Activated naive CD4-positive, alpha-beta T cell treated with anti-CD3 and anti-CD28 coated beads, Interleukin-2, amount 10 ng/mL, durations not matched to agents 7 days and 5 days (primary cell): ENCODE results near the gene DNAJC25.

Source experiments
- CTCF ChIA-PET: fragments of 350-600 bp; sonication (Branson Sonifier 250); formaldehyde crosslinking; loops from one replicate; lab custom pipeline; 2021; ENCODE audit warnings: antibody characterized with exemption; lab: Charles Lee
- DNase-seq: peaks from one replicate; pipeline ENCODE4 v3.0.0-alpha.2; 2020
- H3K27ac Mint-ChIP-seq: one replicate; pipeline ENCODE4 v1.8.0; 2021; ENCODE audit warnings: mild to moderate bottlenecking, moderate library complexity, mixed read lengths
- H3K27me3 Mint-ChIP-seq: one replicate; pipeline ENCODE4 v1.8.0; 2021; ENCODE audit warnings: mild to moderate bottlenecking, mixed read lengths
- H3K36me3 Mint-ChIP-seq: one replicate; pipeline ENCODE4 v1.8.0; 2021; ENCODE audit warnings: mixed read lengths
- H3K4me1 Mint-ChIP-seq: one replicate; pipeline ENCODE4 v1.8.0; 2021; ENCODE audit warnings: mixed read lengths
- H3K4me3 Mint-ChIP-seq: one replicate; pipeline ENCODE4 v1.8.0; 2021; ENCODE audit warnings: mild to moderate bottlenecking, moderate library complexity, mixed read lengths
- H3K9me3 Mint-ChIP-seq: one replicate; pipeline ENCODE4 v1.8.0; 2021; ENCODE audit warnings: mixed read lengths

The DNAJC25 gene

DNA sequence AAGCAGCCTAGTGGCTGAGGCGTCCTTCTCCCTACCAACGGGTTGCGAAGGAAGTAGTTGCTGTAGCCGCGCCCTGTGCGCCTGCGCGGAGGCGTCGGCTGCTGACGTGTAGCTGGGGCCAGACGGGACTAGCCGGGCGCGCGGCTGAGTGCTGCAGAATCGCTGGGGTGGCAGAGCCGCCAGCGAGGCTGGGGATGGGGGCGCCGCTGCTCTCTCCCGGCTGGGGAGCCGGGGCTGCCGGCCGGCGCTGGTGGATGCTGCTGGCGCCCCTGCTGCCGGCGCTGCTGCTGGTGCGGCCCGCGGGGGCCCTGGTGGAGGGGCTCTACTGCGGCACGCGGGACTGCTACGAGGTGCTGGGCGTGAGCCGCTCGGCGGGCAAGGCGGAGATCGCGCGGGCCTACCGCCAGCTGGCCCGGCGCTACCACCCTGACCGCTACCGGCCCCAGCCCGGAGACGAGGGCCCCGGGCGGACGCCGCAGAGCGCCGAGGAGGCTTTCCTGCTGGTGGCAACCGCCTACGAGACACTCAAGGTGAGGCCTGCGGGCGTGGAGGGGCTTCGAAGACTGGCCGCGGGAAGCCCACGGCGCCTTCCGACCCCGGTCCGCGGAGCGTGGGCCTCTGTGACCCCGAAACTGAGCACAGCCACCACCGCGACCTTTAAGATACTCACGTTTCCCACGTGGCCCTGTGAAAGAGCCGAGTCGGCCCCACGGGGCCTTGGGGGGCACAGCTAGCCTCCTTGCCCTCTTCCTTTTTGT, at the start of gene DNAJC25:
Gene DNAJC25, plus strand, starts transcription at position 121 of the 758 bp plus-strand sequence. Its CDS starts 74 bp downstream, at position 195.
- peaks cover 44% of the 10 kb centered on the region for H3K4me1 Mint-ChIP-seq
- peak; percentile 98 for DNase-seq
- H3K36me3 Mint-ChIP-seq = peaks cover 13% of the 10 kb centered on the region
- CTCF ChIA-PET = interaction anchor here (1.1 to 1.5 kb wide), 3 partner anchors 15 to 33 kb away, joined by 3 to 9 read pairs (median 3); partner anchors contain the start of gene GNG10
- H3K9me3 Mint-ChIP-seq = no peaks in the 10 kb centered on the region
- peak within 1 kb of the TSS; percentile 96 for H3K4me3 Mint-ChIP-seq
- no peaks in the 10 kb centered on the region for H3K27me3 Mint-ChIP-seq
- peak within 1 kb of the TSS; percentile 89 for H3K27ac Mint-ChIP-seq

DNA sequence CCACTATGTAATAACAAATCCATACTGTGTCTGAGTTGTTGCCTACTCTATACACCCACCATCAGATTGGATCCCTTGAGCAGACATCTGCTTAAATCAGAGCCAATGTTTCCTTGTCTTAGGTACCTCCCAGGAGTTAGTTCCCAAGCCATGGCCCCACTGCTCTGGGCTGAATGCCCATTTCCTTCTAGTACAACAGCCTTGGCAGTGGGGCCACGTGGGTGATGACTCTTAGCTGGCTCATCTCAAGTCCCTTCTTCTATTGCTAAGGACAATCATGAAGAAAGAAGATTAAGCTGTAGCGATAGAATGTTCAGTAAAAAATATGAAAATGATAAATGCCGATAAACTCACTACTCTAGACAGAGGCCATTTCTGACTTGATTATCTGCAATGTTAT, 48.2 kb upstream of the DNAJC25 start:
- Mint-ChIP-seq H3K4me3 (no peak overlapping the region), H3K27me3 (peaks cover 10% of the 10 kb centered on the region), H3K36me3 (no peaks in the 10 kb centered on the region), H3K9me3 (no peaks in the 10 kb centered on the region), H3K4me1 (no peaks in the 10 kb centered on the region), H3K27ac (no peak overlapping the region)
- DNase-seq = no peak
- CTCF ChIA-PET = no interaction called here

DNA sequence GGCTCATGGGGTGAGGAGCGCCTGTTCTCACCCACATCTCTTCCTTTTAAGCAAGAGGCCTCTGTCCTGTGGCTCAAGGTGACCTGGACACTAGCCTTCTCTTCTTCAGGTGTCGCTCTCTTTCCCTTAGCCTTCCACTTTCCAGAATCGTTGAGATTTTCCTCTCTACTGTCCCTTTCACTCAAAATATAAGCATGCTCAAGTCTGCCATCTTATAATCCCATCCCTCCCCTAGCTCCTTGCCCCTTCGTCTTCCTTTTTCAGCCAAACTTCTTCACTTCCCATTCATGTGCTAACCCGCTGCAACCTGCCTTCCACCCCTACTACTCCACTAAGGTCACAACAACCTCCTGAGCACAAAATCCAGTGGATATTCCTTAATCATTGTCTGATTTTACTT, 44.8 kb upstream of the DNAJC25 start:
- H3K27me3 Mint-ChIP-seq = peaks cover 10% of the 10 kb centered on the region

DNA sequence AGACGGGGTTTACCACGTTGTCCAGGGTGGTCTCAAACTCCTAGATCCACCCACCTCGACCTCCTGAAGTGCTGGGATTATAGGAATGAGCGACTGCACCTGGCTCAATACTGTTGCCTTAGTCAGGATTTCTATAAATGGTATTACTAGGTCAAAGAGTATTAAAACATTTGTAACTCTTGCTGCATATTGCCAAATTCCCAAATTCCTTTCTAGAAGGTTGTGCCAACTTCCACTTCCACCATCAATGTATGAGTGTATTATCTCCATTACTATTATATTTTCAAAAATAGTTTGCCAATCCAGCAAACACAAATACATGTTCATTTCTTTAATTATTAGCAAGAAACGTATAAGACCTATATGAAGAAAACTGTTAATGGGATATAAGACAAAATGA, 42.3 kb upstream of the DNAJC25 start:
- Mint-ChIP-seq H3K9me3 (no peaks in the 10 kb centered on the region), H3K27me3 (peaks cover 14% of the 10 kb centered on the region), H3K4me3 (no peak overlapping the region), H3K27ac (no peak overlapping the region), H3K36me3 (no peaks in the 10 kb centered on the region), H3K4me1 (no peaks in the 10 kb centered on the region)
- DNase-seq = no peak
- CTCF ChIA-PET = no interaction called here

More for the DNA sequence above, 44.8 kb upstream of the DNAJC25 start:
- no peaks in the 10 kb centered on the region for H3K9me3 Mint-ChIP-seq
- H3K27ac Mint-ChIP-seq = no peak overlapping the region
- CTCF ChIA-PET = no interaction called here
- H3K36me3 Mint-ChIP-seq = no peaks in the 10 kb centered on the region
- no peak for DNase-seq
- H3K4me1 Mint-ChIP-seq = no peaks in the 10 kb centered on the region
- H3K4me3 Mint-ChIP-seq = no peak overlapping the region

DNA sequence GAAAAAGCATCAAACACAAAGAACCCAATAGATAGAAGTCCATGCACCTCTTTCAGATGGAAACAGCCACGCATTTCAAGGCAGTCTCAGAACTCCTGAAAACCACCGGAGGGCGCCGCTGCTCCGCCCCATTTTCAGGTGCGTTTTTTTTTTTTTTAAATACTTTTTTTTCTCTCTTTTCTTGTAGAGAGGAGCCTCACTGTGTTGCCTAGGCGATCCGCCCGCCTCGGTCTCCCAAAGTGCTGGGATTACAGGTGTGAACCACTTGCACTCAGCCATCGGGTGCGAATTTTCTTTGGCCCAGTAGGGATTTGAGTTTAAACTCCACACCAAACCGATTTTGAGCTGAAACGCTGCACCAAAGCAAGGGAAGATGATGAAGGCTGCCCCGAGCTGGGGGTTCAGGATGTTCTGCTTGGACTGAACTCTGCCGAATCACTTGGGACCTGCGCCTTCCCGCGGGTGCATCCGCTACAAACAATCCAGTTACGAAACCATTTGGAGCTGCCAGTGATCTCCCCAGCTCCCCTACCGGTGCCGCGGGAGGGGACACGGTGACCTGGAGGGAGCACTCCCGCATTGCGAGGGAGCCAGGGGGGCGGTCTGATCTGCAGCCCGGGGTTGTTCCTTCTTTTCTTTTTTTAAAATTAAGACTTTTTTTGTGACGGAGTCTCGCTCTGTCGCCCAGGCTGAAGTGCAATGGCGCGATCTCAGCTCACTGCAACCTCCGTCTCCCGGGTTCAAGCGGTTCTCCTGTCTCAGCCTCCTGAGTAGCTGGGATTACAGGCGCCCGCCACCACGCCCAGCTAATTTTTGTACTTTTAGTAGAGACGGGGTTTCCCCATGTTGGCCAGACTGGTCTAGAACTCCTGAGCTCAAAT, 33.0 kb upstream of the DNAJC25 start:
- CTCF ChIA-PET = interaction anchor here (0.7 to 3.2 kb wide), 11 partner anchors 18 to 781 kb away, joined by 3 to 29 read pairs (median 3); partner anchors contain the start of gene DNAJC25
- no peak overlapping the region for H3K27ac Mint-ChIP-seq
- DNase-seq = peak; percentile 76
- H3K27me3 Mint-ChIP-seq = peaks cover 54% of the 10 kb centered on the region
- H3K4me3 Mint-ChIP-seq = peak overlapping the region; percentile 80
- H3K36me3 Mint-ChIP-seq = no peaks in the 10 kb centered on the region
- no peaks in the 10 kb centered on the region for H3K9me3 Mint-ChIP-seq
- H3K4me1 Mint-ChIP-seq = peaks cover 27% of the 10 kb centered on the region

DNA sequence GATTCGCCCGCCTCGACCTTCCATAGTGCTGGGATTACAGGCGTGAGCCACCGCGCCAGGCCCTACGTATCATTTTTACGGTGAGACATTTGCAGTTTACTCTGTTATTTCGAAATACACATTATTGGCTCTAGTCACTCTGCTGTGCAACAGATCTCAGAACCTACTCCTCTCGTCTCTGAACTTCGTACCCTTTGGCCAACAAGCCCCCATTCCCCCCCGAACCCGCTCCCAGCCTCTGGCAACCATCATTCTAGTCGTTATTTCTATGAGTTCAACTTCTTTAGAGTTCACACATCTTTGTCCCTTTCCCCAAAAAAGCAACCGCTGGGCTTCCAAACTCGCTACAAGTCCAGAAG, 32.4 kb upstream of the DNAJC25 start:
- peak overlapping the region; percentile 80 for H3K4me3 Mint-ChIP-seq
- peaks cover 27% of the 10 kb centered on the region for H3K4me1 Mint-ChIP-seq
- no peak overlapping the region for H3K27ac Mint-ChIP-seq
- no peaks in the 10 kb centered on the region for H3K9me3 Mint-ChIP-seq
- H3K27me3 Mint-ChIP-seq = peaks cover 54% of the 10 kb centered on the region
- CTCF ChIA-PET = interaction anchor here (0.7 to 3.2 kb wide), 10 partner anchors 18 to 781 kb away, joined by 3 to 29 read pairs (median 3); partner anchors contain the start of gene DNAJC25
- no peaks in the 10 kb centered on the region for H3K36me3 Mint-ChIP-seq
- DNase-seq = peak; percentile 24

DNA sequence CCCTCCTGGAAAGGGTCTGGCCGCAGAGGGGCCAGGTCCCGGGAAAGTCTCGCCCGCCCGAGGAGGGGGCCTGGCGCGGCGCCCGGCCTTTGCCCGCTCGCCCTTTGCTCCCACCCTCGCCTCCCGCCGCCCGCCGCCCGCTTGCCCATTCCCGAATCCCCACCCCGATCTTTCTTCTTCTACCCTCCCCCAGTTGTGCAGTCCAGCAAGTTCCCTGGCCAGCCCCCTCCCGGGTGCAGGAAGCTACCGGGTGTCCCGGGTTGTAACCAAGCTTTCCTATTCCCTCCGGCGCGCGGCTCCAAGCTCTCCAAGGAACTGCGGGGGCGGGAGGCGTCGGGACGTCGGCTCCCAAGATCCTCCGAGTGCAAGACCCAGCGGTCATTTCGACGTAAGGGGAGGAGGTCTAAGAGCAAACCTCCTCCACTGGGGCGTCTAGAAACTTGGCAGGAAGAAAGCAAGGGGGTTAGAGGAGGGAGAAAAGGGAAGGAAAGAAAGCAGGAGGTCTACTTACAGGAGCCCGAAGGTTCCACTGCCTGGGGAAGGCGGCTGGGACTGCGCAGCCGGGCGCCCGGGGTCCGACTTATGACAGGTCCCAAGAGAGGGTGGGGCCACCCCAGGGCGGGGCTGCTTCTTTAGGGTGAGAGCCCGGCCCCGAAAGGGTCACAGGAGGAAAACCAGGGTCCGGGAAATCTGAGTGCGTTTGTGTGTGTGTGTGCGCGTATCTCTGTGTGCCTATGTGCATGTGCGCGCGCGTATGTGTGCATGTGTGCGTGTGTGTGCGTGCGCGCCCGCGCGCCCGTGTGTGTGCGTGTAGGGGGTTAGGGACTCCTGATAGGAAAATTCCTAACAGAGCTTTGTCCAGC, 31.8 kb upstream of the DNAJC25 start, which contains the start of gene PTGR1:
Gene PTGR1, minus strand, starts transcription at position 556 of the 863 bp plus-strand sequence. CDS start 2,225 bp downstream, outside the sequence.
- peaks cover 58% of the 10 kb centered on the region for H3K27me3 Mint-ChIP-seq
- no peak within 1 kb of the TSS for H3K27ac Mint-ChIP-seq
- H3K4me1 Mint-ChIP-seq = peaks cover 27% of the 10 kb centered on the region
- CTCF ChIA-PET = interaction anchor here (1.2 to 3.2 kb wide), 4 partner anchors 17 to 760 kb away, joined by 3 to 29 read pairs (median 6); partner anchors contain the start of gene DNAJC25
- H3K4me3 Mint-ChIP-seq = peak within 1 kb of the TSS; percentile 83
- H3K36me3 Mint-ChIP-seq = no peaks in the 10 kb centered on the region
- peak; percentile 43 for DNase-seq
- no peaks in the 10 kb centered on the region for H3K9me3 Mint-ChIP-seq

DNA sequence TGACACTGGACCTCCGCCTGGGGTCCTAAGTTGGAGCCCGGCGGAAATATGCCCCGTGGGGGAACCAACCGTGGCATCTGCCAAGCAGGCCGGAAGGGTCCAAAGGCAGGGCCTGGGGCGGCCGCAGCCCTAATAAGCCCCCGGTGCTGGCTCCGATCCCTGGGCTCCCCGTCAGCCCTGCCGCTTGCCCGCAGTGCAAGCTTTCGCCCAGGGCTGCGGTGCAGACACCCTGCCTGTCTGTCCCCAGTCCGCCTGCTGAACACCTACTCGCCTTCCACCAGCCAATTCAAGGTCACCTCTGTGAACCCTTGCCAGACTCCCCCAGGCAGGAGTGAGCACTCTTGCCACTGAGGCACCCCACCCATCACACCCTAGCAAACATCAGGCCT, 31.2 kb upstream of the DNAJC25 start:
- Mint-ChIP-seq H3K27ac (no peak overlapping the region), H3K27me3 (peaks cover 60% of the 10 kb centered on the region), H3K4me3 (peak overlapping the region; percentile 83), H3K4me1 (peaks cover 27% of the 10 kb centered on the region), H3K9me3 (no peaks in the 10 kb centered on the region), H3K36me3 (no peaks in the 10 kb centered on the region)
- CTCF ChIA-PET = no interaction called here
- no peak for DNase-seq

DNA sequence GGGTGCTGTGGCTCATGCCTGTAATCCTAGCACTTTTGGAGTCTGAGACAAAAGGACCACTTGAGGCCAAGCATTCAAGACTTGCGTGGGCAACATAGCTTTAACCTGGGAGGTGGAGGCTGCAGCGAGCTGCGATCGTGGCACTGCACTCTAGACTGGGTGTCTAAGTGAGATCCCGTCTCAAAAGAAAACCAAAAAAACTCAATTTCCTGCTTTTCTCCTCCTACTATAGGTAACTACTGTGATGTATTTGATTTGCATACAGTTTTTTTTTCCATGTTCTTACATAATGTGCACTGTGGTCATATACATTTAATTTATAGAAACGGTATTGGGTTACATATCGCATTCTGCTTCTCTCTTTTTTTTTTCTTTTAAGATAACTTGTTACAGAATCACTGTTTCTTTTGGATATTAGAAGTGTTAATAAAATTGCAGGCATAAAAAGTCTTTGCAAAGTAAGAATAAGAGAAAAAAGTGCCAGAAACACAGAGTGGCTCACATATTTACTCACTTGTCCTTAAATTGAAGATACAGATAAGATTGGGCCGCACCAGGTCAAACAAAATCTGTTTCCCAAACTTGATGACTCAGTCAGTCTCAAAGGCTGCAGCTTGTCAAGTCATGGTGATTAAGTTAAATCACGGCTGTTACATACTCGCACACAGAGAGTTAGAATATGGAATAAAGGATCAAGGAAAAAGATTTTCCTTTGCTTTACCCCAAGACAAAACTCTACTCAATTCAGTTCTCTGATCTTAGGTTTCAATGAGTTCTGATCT, 29.7 kb upstream of the DNAJC25 start:
- no peaks in the 10 kb centered on the region for H3K9me3 Mint-ChIP-seq
- DNase-seq = no peak
- H3K4me1 Mint-ChIP-seq = peaks cover 27% of the 10 kb centered on the region
- H3K36me3 Mint-ChIP-seq = no peaks in the 10 kb centered on the region
- H3K4me3 Mint-ChIP-seq = no peak overlapping the region
- H3K27ac Mint-ChIP-seq = no peak overlapping the region
- peaks cover 63% of the 10 kb centered on the region for H3K27me3 Mint-ChIP-seq
- CTCF ChIA-PET = interaction anchor here (1.1 to 1.7 kb wide), 2 partner anchors 11 to 20 kb away, joined by 3 read pairs; no protein-coding TSS in a partner anchor

DNA sequence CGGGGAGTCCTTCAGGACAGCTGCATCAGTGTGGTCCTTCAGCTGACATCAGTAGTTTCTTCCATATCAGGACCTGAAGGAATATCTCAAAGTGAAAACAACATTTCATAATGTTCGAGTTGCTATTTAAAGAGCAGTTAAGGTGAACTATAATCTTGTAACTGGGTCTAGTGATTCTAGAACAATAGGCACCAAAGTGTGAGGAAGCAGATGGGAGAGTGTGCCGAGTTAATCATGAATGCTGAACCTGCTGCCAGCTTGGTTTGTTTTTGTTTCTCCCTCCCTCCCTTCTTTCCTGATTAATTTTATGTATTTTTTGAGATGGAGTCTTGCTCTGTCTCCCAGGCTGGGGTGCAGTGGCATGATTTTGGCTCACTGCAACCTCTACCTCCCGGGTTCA, 28.1 kb upstream of the DNAJC25 start:
- CTCF ChIA-PET = no interaction called here
- Mint-ChIP-seq H3K4me1 (peaks cover 19% of the 10 kb centered on the region), H3K4me3 (no peak overlapping the region), H3K27ac (no peak overlapping the region), H3K27me3 (peaks cover 63% of the 10 kb centered on the region), H3K9me3 (no peaks in the 10 kb centered on the region), H3K36me3 (no peaks in the 10 kb centered on the region)
- DNase-seq = no peak

DNA sequence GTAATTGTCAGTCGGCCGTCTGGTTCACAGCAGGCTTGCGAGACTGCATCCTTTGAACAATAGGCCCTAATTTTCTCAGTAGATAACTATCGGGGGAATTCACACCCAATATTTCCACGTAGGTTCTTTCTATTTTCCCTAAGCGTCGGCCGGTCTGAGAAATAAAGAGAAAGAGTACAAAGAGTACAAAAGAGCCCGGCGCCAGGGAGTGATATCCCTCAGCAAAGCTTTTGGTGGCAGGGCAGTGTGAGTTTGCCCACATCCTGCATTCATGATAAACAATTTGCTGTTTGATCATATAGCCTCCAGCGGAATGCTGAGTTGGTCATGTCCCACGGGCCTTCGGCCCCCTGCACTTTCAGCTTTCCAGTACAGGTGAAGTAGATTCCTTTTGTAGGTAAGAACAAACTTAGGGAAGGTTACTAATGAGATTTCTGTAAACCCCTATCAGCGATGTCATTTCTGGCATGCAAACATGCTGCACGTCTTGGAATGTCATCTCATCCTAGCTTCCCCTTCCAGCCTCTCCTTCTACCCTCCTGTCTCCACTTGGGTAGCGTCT, 27.0 kb upstream of the DNAJC25 start:
- no peak for DNase-seq
- H3K27ac Mint-ChIP-seq = no peak overlapping the region
- H3K9me3 Mint-ChIP-seq = no peaks in the 10 kb centered on the region
- peaks cover 9% of the 10 kb centered on the region for H3K4me1 Mint-ChIP-seq
- peaks cover 56% of the 10 kb centered on the region for H3K27me3 Mint-ChIP-seq
- H3K4me3 Mint-ChIP-seq = no peak overlapping the region
- CTCF ChIA-PET = no interaction called here
- H3K36me3 Mint-ChIP-seq = no peaks in the 10 kb centered on the region

DNA sequence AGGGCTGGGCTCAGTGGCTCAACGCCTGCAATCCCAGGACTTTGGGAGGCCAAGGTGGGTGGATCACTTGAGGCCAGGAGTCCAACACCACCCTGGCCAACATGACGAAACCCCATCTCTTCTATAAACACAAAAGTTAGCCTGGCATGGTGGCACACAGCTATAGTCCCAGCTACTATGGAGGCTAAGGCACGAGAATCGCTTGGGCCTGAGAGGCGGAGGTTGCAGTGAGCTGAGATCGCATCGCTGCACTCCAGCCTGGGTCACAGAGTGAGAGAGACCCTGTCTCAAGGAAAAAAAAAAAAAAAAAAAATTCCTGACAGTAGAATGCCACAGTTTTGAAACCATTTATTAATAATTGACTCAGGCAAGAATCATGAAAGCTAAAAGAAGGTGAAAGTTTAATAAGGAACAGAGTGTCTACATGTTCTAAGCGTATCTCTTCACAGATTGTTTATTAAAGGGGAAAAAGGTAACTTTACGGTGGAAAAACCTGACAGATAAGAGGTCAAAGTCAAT, 26.0 kb upstream of the DNAJC25 start:
- H3K27ac Mint-ChIP-seq = no peak overlapping the region
- H3K27me3 Mint-ChIP-seq = peaks cover 52% of the 10 kb centered on the region
- CTCF ChIA-PET = interaction anchor here (1.6 kb wide), 1 partner anchor 16 kb away, joined by 4 read pairs; no protein-coding TSS in a partner anchor
- no peaks in the 10 kb centered on the region for H3K36me3 Mint-ChIP-seq
- no peak for DNase-seq
- H3K4me3 Mint-ChIP-seq = no peak overlapping the region
- H3K9me3 Mint-ChIP-seq = no peaks in the 10 kb centered on the region
- peaks cover under 1% of the 10 kb centered on the region for H3K4me1 Mint-ChIP-seq
